Measurements from ENCODE around the gene SLC35E3. TPM values are rescaled to one million over a fixed set of nuclear protein-coding genes. Genes with fewer than 3 reads are reported as not detected.

The SLC35E3 gene
- total RNA-seq, 1 experiment from 2014 or later, result 4.9 TPM

DNA sequence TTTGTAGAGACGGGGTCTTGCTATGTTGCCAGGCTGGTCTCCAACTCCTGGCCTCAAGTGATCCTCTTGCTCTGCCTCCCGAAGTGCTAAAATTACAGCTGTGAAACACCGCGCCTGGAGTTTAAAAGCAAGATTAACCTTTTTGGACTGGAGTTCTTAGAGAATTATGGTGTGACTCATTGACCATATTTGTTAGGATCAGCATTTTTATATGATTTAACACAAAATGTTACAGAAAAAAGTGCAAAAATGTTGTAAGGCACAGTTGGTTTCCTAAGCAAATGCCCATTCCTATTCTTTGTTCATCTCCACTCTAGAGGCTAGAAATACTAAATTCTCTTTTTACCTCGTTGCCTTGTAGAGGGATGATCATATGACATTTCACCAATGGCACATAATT, 27.6 kb downstream of the SLC35E3 start:
- no peaks in the 10 kb centered on the region for H3K9me2 ChIP-seq (ENCODE audit: insufficient read depth)
- intact Hi-C loops (cut with micrococcal nuclease), result no loop called here
- ATAC-seq, result no peak
- H2AFZ ChIP-seq (ENCODE audit: low read depth, low read length, poor library complexity, severe bottlenecking), result no peak overlapping the region
- BruUV-seq (replicated peaks), result no TSS peak
- no peak overlapping the region for H3K4me3 ChIP-seq (replicated peaks in 1 of 2; ENCODE audit: low read depth in 1 of 2, low read length in 2 of 2)
- no peak overlapping the region for H3K4me2 ChIP-seq (ENCODE audit: low read length)
- TF ChIP-seq, protein P1, sequence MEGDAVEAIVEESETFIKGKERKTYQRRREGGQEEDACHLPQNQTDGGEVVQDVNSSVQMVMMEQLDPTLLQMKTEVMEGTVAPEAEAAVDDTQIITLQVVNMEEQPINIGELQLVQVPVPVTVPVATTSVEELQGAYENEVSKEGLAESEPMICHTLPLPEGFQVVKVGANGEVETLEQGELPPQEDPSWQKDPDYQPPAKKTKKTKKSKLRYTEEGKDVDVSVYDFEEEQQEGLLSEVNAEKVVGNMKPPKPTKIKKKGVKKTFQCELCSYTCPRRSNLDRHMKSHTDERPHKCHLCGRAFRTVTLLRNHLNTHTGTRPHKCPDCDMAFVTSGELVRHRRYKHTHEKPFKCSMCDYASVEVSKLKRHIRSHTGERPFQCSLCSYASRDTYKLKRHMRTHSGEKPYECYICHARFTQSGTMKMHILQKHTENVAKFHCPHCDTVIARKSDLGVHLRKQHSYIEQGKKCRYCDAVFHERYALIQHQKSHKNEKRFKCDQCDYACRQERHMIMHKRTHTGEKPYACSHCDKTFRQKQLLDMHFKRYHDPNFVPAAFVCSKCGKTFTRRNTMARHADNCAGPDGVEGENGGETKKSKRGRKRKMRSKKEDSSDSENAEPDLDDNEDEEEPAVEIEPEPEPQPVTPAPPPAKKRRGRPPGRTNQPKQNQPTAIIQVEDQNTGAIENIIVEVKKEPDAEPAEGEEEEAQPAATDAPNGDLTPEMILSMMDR (IDR thresholded peaks at IDR 0.05 in 2 of 3, conservative IDR thresholded peaks at IDR 0.05 in 1 of 3; ENCODE audit: borderline replicate concordance in 1 of 3, insufficient read depth in 1 of 3, low read depth in 2 of 3, low read length in 2 of 3), result no peak
- no peak for TF ChIP-seq RAD21 (IDR thresholded peaks at IDR 0.05; ENCODE audit: low read depth)
- TF ChIP-seq, protein P2, sequence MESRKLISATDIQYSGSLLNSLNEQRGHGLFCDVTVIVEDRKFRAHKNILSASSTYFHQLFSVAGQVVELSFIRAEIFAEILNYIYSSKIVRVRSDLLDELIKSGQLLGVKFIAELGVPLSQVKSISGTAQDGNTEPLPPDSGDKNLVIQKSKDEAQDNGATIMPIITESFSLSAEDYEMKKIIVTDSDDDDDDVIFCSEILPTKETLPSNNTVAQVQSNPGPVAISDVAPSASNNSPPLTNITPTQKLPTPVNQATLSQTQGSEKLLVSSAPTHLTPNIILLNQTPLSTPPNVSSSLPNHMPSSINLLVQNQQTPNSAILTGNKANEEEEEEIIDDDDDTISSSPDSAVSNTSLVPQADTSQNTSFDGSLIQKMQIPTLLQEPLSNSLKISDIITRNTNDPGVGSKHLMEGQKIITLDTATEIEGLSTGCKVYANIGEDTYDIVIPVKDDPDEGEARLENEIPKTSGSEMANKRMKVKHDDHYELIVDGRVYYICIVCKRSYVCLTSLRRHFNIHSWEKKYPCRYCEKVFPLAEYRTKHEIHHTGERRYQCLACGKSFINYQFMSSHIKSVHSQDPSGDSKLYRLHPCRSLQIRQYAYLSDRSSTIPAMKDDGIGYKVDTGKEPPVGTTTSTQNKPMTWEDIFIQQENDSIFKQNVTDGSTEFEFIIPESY (IDR thresholded peaks at IDR 0.05; ENCODE audit: extremely low read depth, insufficient replicate concordance, low read length), result no peak
- TF ChIP-seq JUND (IDR thresholded peaks at IDR 0.05), result no peak
- TF ChIP-seq CEBPB (IDR thresholded peaks at IDR 0.05; ENCODE audit: low read depth), result no peak
- TF ChIP-seq ELF1 (IDR thresholded peaks at IDR 0.05; ENCODE audit: borderline replicate concordance, low read depth), result no peak
- TF ChIP-seq, protein P3, sequence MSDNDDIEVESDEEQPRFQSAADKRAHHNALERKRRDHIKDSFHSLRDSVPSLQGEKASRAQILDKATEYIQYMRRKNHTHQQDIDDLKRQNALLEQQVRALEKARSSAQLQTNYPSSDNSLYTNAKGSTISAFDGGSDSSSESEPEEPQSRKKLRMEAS (IDR thresholded peaks at IDR 0.05), result no peak
- no peaks in the 10 kb centered on the region for H3K27me3 ChIP-seq (ENCODE audit: insufficient read depth, low read length)
- ChIA-PET CTCF (no interaction called here), RAD21 (ENCODE audit: low non-redundant PET in 1 of 2, low total read pairs in 2 of 2, uncharacterized antibody in 2 of 2, unreplicated experiment in 2 of 2) (no interaction called here), POLR2A (no interaction called here)
- H3K9me3 ChIP-seq (ENCODE audit: control insufficient read depth in 1 of 2, insufficient read depth in 1 of 2, low read depth in 1 of 2, low read length in 2 of 2), result no peaks in the 10 kb centered on the region
- H3K27ac ChIP-seq (ENCODE audit: low read depth, low read length), result no peak overlapping the region
- no peaks in the 10 kb centered on the region for H3K36me3 ChIP-seq (ENCODE audit: control insufficient read depth in 1 of 2, insufficient read depth in 2 of 2, low read length in 2 of 2)
- H3K4me1 ChIP-seq (ENCODE audit: control insufficient read depth in 1 of 2, insufficient read depth in 2 of 2, low read length in 2 of 2), result no peaks in the 10 kb centered on the region
- H4K20me1 ChIP-seq (ENCODE audit: insufficient read depth), result no peaks in the 10 kb centered on the region
- H3K9ac ChIP-seq (ENCODE audit: low read length), result no peak overlapping the region
- H3K79me2 ChIP-seq (ENCODE audit: insufficient read depth, low read length), result no peaks in the 10 kb centered on the region
- no peak for DNase-seq (ENCODE audit: low read depth, low spot score)

Data from HCT116 (cell line).